ENCODE measurements around the gene TBXAS1.

DNA sequence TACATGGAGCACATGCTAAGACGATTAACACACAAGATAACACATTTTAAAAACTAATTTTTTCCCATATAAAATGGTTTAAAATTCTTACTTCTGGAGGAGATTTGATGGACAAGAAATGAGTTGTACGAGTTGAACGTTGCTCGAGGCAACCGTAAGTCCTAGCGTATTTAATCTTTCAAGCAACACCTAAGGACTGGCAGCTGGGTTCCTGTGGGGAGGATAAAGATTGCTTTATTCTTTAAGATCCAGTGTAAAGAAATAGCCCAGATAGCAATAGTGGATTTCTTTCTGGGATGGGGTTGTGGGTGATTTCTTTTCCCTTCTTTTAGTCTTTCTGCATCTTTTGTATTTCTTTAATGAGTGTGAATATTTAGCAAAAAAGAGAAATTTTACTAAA lies 9.8 kb downstream of the TBXAS1 start:
- TF ChIP-seq, protein P1, sequence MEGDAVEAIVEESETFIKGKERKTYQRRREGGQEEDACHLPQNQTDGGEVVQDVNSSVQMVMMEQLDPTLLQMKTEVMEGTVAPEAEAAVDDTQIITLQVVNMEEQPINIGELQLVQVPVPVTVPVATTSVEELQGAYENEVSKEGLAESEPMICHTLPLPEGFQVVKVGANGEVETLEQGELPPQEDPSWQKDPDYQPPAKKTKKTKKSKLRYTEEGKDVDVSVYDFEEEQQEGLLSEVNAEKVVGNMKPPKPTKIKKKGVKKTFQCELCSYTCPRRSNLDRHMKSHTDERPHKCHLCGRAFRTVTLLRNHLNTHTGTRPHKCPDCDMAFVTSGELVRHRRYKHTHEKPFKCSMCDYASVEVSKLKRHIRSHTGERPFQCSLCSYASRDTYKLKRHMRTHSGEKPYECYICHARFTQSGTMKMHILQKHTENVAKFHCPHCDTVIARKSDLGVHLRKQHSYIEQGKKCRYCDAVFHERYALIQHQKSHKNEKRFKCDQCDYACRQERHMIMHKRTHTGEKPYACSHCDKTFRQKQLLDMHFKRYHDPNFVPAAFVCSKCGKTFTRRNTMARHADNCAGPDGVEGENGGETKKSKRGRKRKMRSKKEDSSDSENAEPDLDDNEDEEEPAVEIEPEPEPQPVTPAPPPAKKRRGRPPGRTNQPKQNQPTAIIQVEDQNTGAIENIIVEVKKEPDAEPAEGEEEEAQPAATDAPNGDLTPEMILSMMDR (IDR thresholded peaks at IDR 0.05; ENCODE audit: extremely low read depth in 1 of 2, insufficient read depth in 1 of 2, low read depth in 1 of 2, low read length in 2 of 2), result no peak
- TF ChIP-seq POLR2A (IDR thresholded peaks at IDR 0.05; ENCODE audit: low read depth, low read length), result no peak
- no peak for TF ChIP-seq POLR2AphosphoS5 (IDR thresholded peaks at IDR 0.05; ENCODE audit: insufficient read depth, low read depth, low read length)
